ENCODE measurements around the gene OR10P1. TPM values are rescaled to one million over a fixed set of nuclear protein-coding genes. Genes with fewer than 3 reads are reported as not detected.

The OR10P1 gene
- total and polyA plus RNA-seq, 10 of the 15 experiments (the other 5 are each of a cell fraction or from before 2014, with no cell fraction given): not detected

- intact Hi-C loops (cut with micrococcal nuclease; ENCODE audit: unreplicated experiment) (no loop called here), in situ Hi-C loops (cut with MboI) (no loop called here)
- 43% methylated on average over 9 of the region's 9 CpGs for WGBS (ENCODE audit: insufficient coverage, insufficient replicate concordance, low lambda C conversion rate, missing lambda C conversion rate)
- no peak for TF ChIP-seq EED (IDR thresholded peaks at IDR 0.05; ENCODE audit: low read depth)
- CTCF ChIA-PET: interaction anchor here (1.0 to 1.3 kb wide), 2 partner anchors 13 to 52 kb away, joined by 3 to 4 read pairs; no protein-coding TSS in a partner anchor
- FAIRE-seq (no peak), DNase-seq (ENCODE audit: low read depth, low spot score) (no peak), ATAC-seq (no peak)
- Histone ChIP-seq H3K4me1 (ENCODE audit: control insufficient read depth, insufficient read depth, low read length) (peaks cover 13% of the 10 kb centered on the region), H4K20me1 (ENCODE audit: control insufficient read depth, insufficient read depth) (no peaks in the 10 kb centered on the region), H3K9ac (ENCODE audit: control insufficient read depth, insufficient read depth, low read length) (no peak overlapping the region), H3K79me2 (ENCODE audit: control insufficient read depth, insufficient read depth, low read length) (no peaks in the 10 kb centered on the region), H3K4me2 (ENCODE audit: control insufficient read depth, insufficient read depth) (no peak overlapping the region), H2AFZ (ENCODE audit: control insufficient read depth, low read depth, low read length) (no peak overlapping the region), H3K27ac (ENCODE audit: control insufficient read depth, insufficient read depth) (no peak overlapping the region), H3K4me3 (no peak overlapping the region), H3K36me3 (ENCODE audit: control insufficient read depth in 2 of 2, insufficient read depth in 2 of 2, low read length in 1 of 2) (no peaks in the 10 kb centered on the region), H3K9me3 (replicated peaks; ENCODE audit: control insufficient read depth, insufficient read depth, low read length) (no peaks in the 10 kb centered on the region), H3K27me3 (replicated peaks in 1 of 2; ENCODE audit: control insufficient read depth in 2 of 2, insufficient read depth in 2 of 2, low read length in 1 of 2) (no peaks in the 10 kb centered on the region; a peak in 1 of 4 replicates)
- no TSS peak for BruUV-seq (replicated peaks)
- SMC1A ChIA-PET (ENCODE audit: uncharacterized antibody, unreplicated experiment): no interaction called here
- POLR2A ChIA-PET: interaction anchor here (0.7 kb wide), 1 partner anchor 27 kb away, joined by 6 read pairs; no protein-coding TSS in a partner anchor
- RAD21 ChIA-PET (ENCODE audit: unreplicated experiment): interaction anchor here (0.6 kb wide), 1 partner anchor 951 kb away, joined by 3 read pairs; no protein-coding TSS in a partner anchor
Observed at GRCh38 chr12:55686366-55687010, 49.8 kb downstream of the OR10P1 start.

Small RNA genes lying within 50 kb of the gene (small RNA-seq; reads per million reads assigned to genes)
- gene AC009779.5: not detected

Other genes with a start within 250 kb of the OR10P1 start
Only the 7 nearest of the 16 such genes appear.
- gene OR6C4, start 87.3 kb upstream of the OR10P1 start, total RNA-seq (2014; rRNA removed): not detected in 2 replicates
- gene OR6C4, start 87.3 kb upstream of the OR10P1 start, total RNA-seq (2014; rRNA removed; fragmentation: Illumina TruSeq; extraction: Trizol): not detected in 2 replicates
- not detected in 2 replicates for gene OR6C4, start 87.3 kb upstream of the OR10P1 start, total RNA-seq (2021)
- not detected in 2 replicates for gene OR6C4, start 87.3 kb upstream of the OR10P1 start, polyA plus RNA-seq (2011; rRNA removed)
- not detected in 2 replicates for gene OR6C4, start 87.3 kb upstream of the OR10P1 start, polyA plus RNA-seq (2014; fragmentation: Illumina TruSeq; extraction: Trizol)
- not detected for gene OR6C4, start 87.3 kb upstream of the OR10P1 start, polyA plus RNA-seq (2014; fragmentation: Nextera tagmentation; extraction: Ambion mirVana)
- gene OR6C4, start 87.3 kb upstream of the OR10P1 start, polyA plus RNA-seq (2014; rRNA removed): not detected in 2 replicates
- gene OR6C4, start 87.3 kb upstream of the OR10P1 start, polyA plus RNA-seq (2016; fragmentation: Nextera tagmentation; extraction: Ambion mirVana): not detected
- gene OR2AP1, start 64.4 kb upstream of the OR10P1 start, total RNA-seq (2014; rRNA removed): not detected in 2 replicates
- gene OR2AP1, start 64.4 kb upstream of the OR10P1 start, total RNA-seq (2014; rRNA removed; fragmentation: Illumina TruSeq; extraction: Trizol): not detected in 2 replicates
- gene OR2AP1, start 64.4 kb upstream of the OR10P1 start, total RNA-seq (2021): not detected in 2 replicates
- gene OR2AP1, start 64.4 kb upstream of the OR10P1 start, polyA plus RNA-seq (2011; rRNA removed): not detected in 2 replicates
- gene OR2AP1, start 64.4 kb upstream of the OR10P1 start, polyA plus RNA-seq (2014; fragmentation: Illumina TruSeq; extraction: Trizol): not detected in 2 replicates
- not detected for gene OR2AP1, start 64.4 kb upstream of the OR10P1 start, polyA plus RNA-seq (2014; fragmentation: Nextera tagmentation; extraction: Ambion mirVana)
- gene OR2AP1, start 64.4 kb upstream of the OR10P1 start, polyA plus RNA-seq (2014; rRNA removed): not detected in 2 replicates
- gene OR2AP1, start 64.4 kb upstream of the OR10P1 start, polyA plus RNA-seq (2016; fragmentation: Nextera tagmentation; extraction: Ambion mirVana): not detected
- gene ITGA7, start 71.0 kb downstream of the OR10P1 start, total RNA-seq (2014; rRNA removed): 2.5 and 2.6 TPM in 2 replicates
- 0.69 and 1.0 TPM in 2 replicates for gene ITGA7, start 71.0 kb downstream of the OR10P1 start, total RNA-seq (2014; rRNA removed; fragmentation: Illumina TruSeq; extraction: Trizol)
- gene ITGA7, start 71.0 kb downstream of the OR10P1 start, total RNA-seq (2021): 2.8 and 3.8 TPM in 2 replicates
- 3.4 and 5.1 TPM in 2 replicates for gene ITGA7, start 71.0 kb downstream of the OR10P1 start, polyA plus RNA-seq (2011; rRNA removed)
- gene ITGA7, start 71.0 kb downstream of the OR10P1 start, polyA plus RNA-seq (2014; fragmentation: Illumina TruSeq; extraction: Trizol): 1.4 TPM in 1 of 2 replicates, not detected in the other
- under 1 TPM; 0.18 to 0.39 TPM for gene ITGA7, start 71.0 kb downstream of the OR10P1 start, polyA plus RNA-seq (2014; fragmentation: Nextera tagmentation; extraction: Ambion mirVana)
- 2.6 and 4.4 TPM in 2 replicates for gene ITGA7, start 71.0 kb downstream of the OR10P1 start, polyA plus RNA-seq (2014; rRNA removed)
- gene ITGA7, start 71.0 kb downstream of the OR10P1 start, polyA plus RNA-seq (2016; fragmentation: Nextera tagmentation; extraction: Ambion mirVana): 1 to 10 TPM; 1.4 to 1.6 TPM
- gene BLOC1S1, start 79.2 kb downstream of the OR10P1 start, total RNA-seq (2014; rRNA removed): 134 and 144 TPM in 2 replicates
- gene BLOC1S1, start 79.2 kb downstream of the OR10P1 start, total RNA-seq (2014; rRNA removed; fragmentation: Illumina TruSeq; extraction: Trizol): 126 and 128 TPM in 2 replicates
- gene BLOC1S1, start 79.2 kb downstream of the OR10P1 start, total RNA-seq (2021): 131 and 141 TPM in 2 replicates
- 102 and 156 TPM in 2 replicates for gene BLOC1S1, start 79.2 kb downstream of the OR10P1 start, polyA plus RNA-seq (2011; rRNA removed)
- 86.6 and 141 TPM in 2 replicates for gene BLOC1S1, start 79.2 kb downstream of the OR10P1 start, polyA plus RNA-seq (2014; fragmentation: Illumina TruSeq; extraction: Trizol)
- gene BLOC1S1, start 79.2 kb downstream of the OR10P1 start, polyA plus RNA-seq (2014; fragmentation: Nextera tagmentation; extraction: Ambion mirVana): 100 to 1,000 TPM; 264 to 285 TPM
- gene BLOC1S1, start 79.2 kb downstream of the OR10P1 start, polyA plus RNA-seq (2014; rRNA removed): 176 and 185 TPM in 2 replicates
- 100 to 1,000 TPM; 218 to 228 TPM for gene BLOC1S1, start 79.2 kb downstream of the OR10P1 start, polyA plus RNA-seq (2016; fragmentation: Nextera tagmentation; extraction: Ambion mirVana)
- gene RDH5, start 83.5 kb downstream of the OR10P1 start, total RNA-seq (2014; rRNA removed): 6.4 and 8.2 TPM in 2 replicates
- 5.7 and 6.7 TPM in 2 replicates for gene RDH5, start 83.5 kb downstream of the OR10P1 start, total RNA-seq (2014; rRNA removed; fragmentation: Illumina TruSeq; extraction: Trizol)
- gene RDH5, start 83.5 kb downstream of the OR10P1 start, total RNA-seq (2021): 5.8 and 8.4 TPM in 2 replicates
- 7.0 and 7.8 TPM in 2 replicates for gene RDH5, start 83.5 kb downstream of the OR10P1 start, polyA plus RNA-seq (2011; rRNA removed)
- gene RDH5, start 83.5 kb downstream of the OR10P1 start, polyA plus RNA-seq (2014; fragmentation: Illumina TruSeq; extraction: Trizol): 5.5 and 7.6 TPM in 2 replicates
- 1 to 10 TPM; 2.6 to 3.1 TPM for gene RDH5, start 83.5 kb downstream of the OR10P1 start, polyA plus RNA-seq (2014; fragmentation: Nextera tagmentation; extraction: Ambion mirVana)
- 11.6 and 11.9 TPM in 2 replicates for gene RDH5, start 83.5 kb downstream of the OR10P1 start, polyA plus RNA-seq (2014; rRNA removed)
- 1 to 10 TPM; 5.8 to 7.1 TPM for gene RDH5, start 83.5 kb downstream of the OR10P1 start, polyA plus RNA-seq (2016; fragmentation: Nextera tagmentation; extraction: Ambion mirVana)
- 147 and 163 TPM in 2 replicates for gene CD63, start 92.1 kb downstream of the OR10P1 start, total RNA-seq (2014; rRNA removed)
- gene CD63, start 92.1 kb downstream of the OR10P1 start, total RNA-seq (2014; rRNA removed; fragmentation: Illumina TruSeq; extraction: Trizol): 165 and 171 TPM in 2 replicates
- 171 and 173 TPM in 2 replicates for gene CD63, start 92.1 kb downstream of the OR10P1 start, total RNA-seq (2021)
- gene CD63, start 92.1 kb downstream of the OR10P1 start, polyA plus RNA-seq (2011; rRNA removed): 157 and 182 TPM in 2 replicates
- 142 and 156 TPM in 2 replicates for gene CD63, start 92.1 kb downstream of the OR10P1 start, polyA plus RNA-seq (2014; fragmentation: Illumina TruSeq; extraction: Trizol)
- gene CD63, start 92.1 kb downstream of the OR10P1 start, polyA plus RNA-seq (2014; fragmentation: Nextera tagmentation; extraction: Ambion mirVana): 100 to 1,000 TPM; 194 to 220 TPM
- gene CD63, start 92.1 kb downstream of the OR10P1 start, polyA plus RNA-seq (2014; rRNA removed): 166 and 193 TPM in 2 replicates
- 100 to 1,000 TPM; 200 to 209 TPM for gene CD63, start 92.1 kb downstream of the OR10P1 start, polyA plus RNA-seq (2016; fragmentation: Nextera tagmentation; extraction: Ambion mirVana)
- gene GDF11, start 106.2 kb downstream of the OR10P1 start, total RNA-seq (2014; rRNA removed): 3.1 and 5.2 TPM in 2 replicates
- gene GDF11, start 106.2 kb downstream of the OR10P1 start, total RNA-seq (2014; rRNA removed; fragmentation: Illumina TruSeq; extraction: Trizol): 3.4 and 3.9 TPM in 2 replicates
- gene GDF11, start 106.2 kb downstream of the OR10P1 start, total RNA-seq (2021): 15.2 and 15.4 TPM in 2 replicates
- 3.7 and 5.8 TPM in 2 replicates for gene GDF11, start 106.2 kb downstream of the OR10P1 start, polyA plus RNA-seq (2011; rRNA removed)
- 5.7 and 6.7 TPM in 2 replicates for gene GDF11, start 106.2 kb downstream of the OR10P1 start, polyA plus RNA-seq (2014; fragmentation: Illumina TruSeq; extraction: Trizol)
- gene GDF11, start 106.2 kb downstream of the OR10P1 start, polyA plus RNA-seq (2014; fragmentation: Nextera tagmentation; extraction: Ambion mirVana): 1 to 10 TPM; 1.5 to 1.6 TPM
- 9.9 and 13.0 TPM in 2 replicates for gene GDF11, start 106.2 kb downstream of the OR10P1 start, polyA plus RNA-seq (2014; rRNA removed)
- under 1 TPM; 0.83 to 0.87 TPM for gene GDF11, start 106.2 kb downstream of the OR10P1 start, polyA plus RNA-seq (2016; fragmentation: Nextera tagmentation; extraction: Ambion mirVana)

All from GM12878 (cell line).